HG03280 (cell line): ENCODE data around the gene NCAPH2.

ENCODE experiments used
- ATAC-seq: cut with Tn5 transposase; IDR thresholded peaks from one replicate; pipeline ENCODE4 v1.9.1; 2021; ENCODE audit warnings: mild to moderate bottlenecking, moderate library complexity; ENCODE audit not compliant: unreplicated experiment

NCAPH2 gene

GRCh38 chr22:50473855-50474671 is 34.0 kb upstream of the NCAPH2 start:
- ATAC-seq = no peak

- peak; percentile 76 for ATAC-seq
Measured at GRCh38 chr22:50474710-50475651, 33.0 kb upstream of the NCAPH2 start, which contains the start of gene SBF1. Gene SBF1 (minus strand): TSS chr22:50475035. CDS start chr22:50474840, 195 bp downstream.

- no peak for ATAC-seq
Measured at GRCh38 chr22:50475652-50476002, 32.4 kb upstream of the NCAPH2 start.

GRCh38 chr22:50476868-50477267 is 31.2 kb upstream of the NCAPH2 start:
- no peak for ATAC-seq

- no peak for ATAC-seq
Measured at GRCh38 chr22:50477923-50478322, 30.1 kb upstream of the NCAPH2 start.

- ATAC-seq = no peak
Measured at GRCh38 chr22:50479721-50480120, 28.3 kb upstream of the NCAPH2 start.

- no peak for ATAC-seq
Measured at GRCh38 chr22:50481045-50481439, 27.0 kb upstream of the NCAPH2 start.

GRCh38 chr22:50481440-50482106 is 26.5 kb upstream of the NCAPH2 start, which contains the start of gene ADM2:
Gene ADM2 (plus strand): TSS chr22:50481543. CDS start chr22:50481848, 305 bp downstream.
- ATAC-seq = no peak

GRCh38 chr22:50482107-50483074 is 25.6 kb upstream of the NCAPH2 start:
- no peak for ATAC-seq

- no peak for ATAC-seq
Measured at GRCh38 chr22:50483106-50483505, 24.9 kb upstream of the NCAPH2 start.

- no peak for ATAC-seq
Measured at GRCh38 chr22:50483556-50483955, 24.5 kb upstream of the NCAPH2 start.

GRCh38 chr22:50483977-50484853 is 23.8 kb upstream of the NCAPH2 start:
- no peak for ATAC-seq

- ATAC-seq = no peak
Measured at GRCh38 chr22:50485221-50486131, 22.5 kb upstream of the NCAPH2 start.

GRCh38 chr22:50486561-50487289 is 21.3 kb upstream of the NCAPH2 start, which contains the start of gene MIOX:
Gene MIOX (plus strand): TSS chr22:50486859. CDS start chr22:50486898, 39 bp downstream.
- no peak for ATAC-seq

- ATAC-seq = no peak
Measured at GRCh38 chr22:50487290-50488005, 20.6 kb upstream of the NCAPH2 start.

GRCh38 chr22:50488006-50488677 is 19.9 kb upstream of the NCAPH2 start:
- ATAC-seq = no peak
